ENCODE data around the gene ZBTB34.

Gene ZBTB34

GRCh38 chr9:126847051-126847450 lies 13.4 kb upstream of the ZBTB34 start:
- Histone ChIP-seq H3K36me3 (ENCODE audit: insufficient read depth, low read length) (no peaks in the 10 kb centered on the region), H3K4me2 (ENCODE audit: low read length) (no peak overlapping the region), H2AFZ (ENCODE audit: low read length) (no peak overlapping the region), H3K4me3 (ENCODE audit: low read depth, low read length, poor library complexity, severe bottlenecking) (no peak overlapping the region), H4K20me1 (ENCODE audit: insufficient read depth, low read length) (no peaks in the 10 kb centered on the region), H3K79me2 (ENCODE audit: insufficient read depth, low read length) (no peaks in the 10 kb centered on the region), H3K9me2 (ENCODE audit: low read depth, low read length) (no peaks in the 10 kb centered on the region), H3K9me3 (ENCODE audit: low read length) (no peaks in the 10 kb centered on the region), H3K9ac (ENCODE audit: low read length) (no peak overlapping the region), H3K27me3 (ENCODE audit: insufficient read depth, low read length) (no peaks in the 10 kb centered on the region; the same call in 1 of the 2 replicates), H3K4me1 (ENCODE audit: insufficient read depth, low read length, severe bottlenecking) (no peaks in the 10 kb centered on the region), H3K27ac (ENCODE audit: low read depth, low read length, poor library complexity, severe bottlenecking) (no peak overlapping the region), H3F3A (ENCODE audit: insufficient read depth, low read length) (no peaks in the 10 kb centered on the region)
- no peak for TF ChIP-seq CTCF (IDR thresholded peaks at IDR 0.05; ENCODE audit: low read length)

- no peaks in the 10 kb centered on the region; the same call in 1 of the 2 replicates for H3K27me3 ChIP-seq (ENCODE audit: insufficient read depth, low read length)
- H3K4me3 ChIP-seq (ENCODE audit: low read depth, low read length, poor library complexity, severe bottlenecking) = no peak overlapping the region
- no peaks in the 10 kb centered on the region for H4K20me1 ChIP-seq (ENCODE audit: insufficient read depth, low read length)
- H3K4me2 ChIP-seq (ENCODE audit: low read length) = no peak overlapping the region
- TF ChIP-seq EZH2 (IDR thresholded peaks at IDR 0.05; ENCODE audit: borderline replicate concordance, low read length) (no peak), CTCF (IDR thresholded peaks at IDR 0.05; ENCODE audit: low read length) (no peak)
- no peaks in the 10 kb centered on the region for H3F3A ChIP-seq (ENCODE audit: insufficient read depth, low read length)
- no peak overlapping the region for H3K9ac ChIP-seq (ENCODE audit: low read length)
- no peak overlapping the region for H2AFZ ChIP-seq (ENCODE audit: low read length)
- H3K79me2 ChIP-seq (ENCODE audit: insufficient read depth, low read length) = no peaks in the 10 kb centered on the region
- no peak overlapping the region for H3K27ac ChIP-seq (ENCODE audit: low read depth, low read length, poor library complexity, severe bottlenecking)
- H3K9me2 ChIP-seq (ENCODE audit: low read depth, low read length) = no peaks in the 10 kb centered on the region
- H3K36me3 ChIP-seq (ENCODE audit: insufficient read depth, low read length) = no peaks in the 10 kb centered on the region
- H3K4me1 ChIP-seq (ENCODE audit: insufficient read depth, low read length, severe bottlenecking) = no peaks in the 10 kb centered on the region
- no peaks in the 10 kb centered on the region for H3K9me3 ChIP-seq (ENCODE audit: low read length)
Observed at GRCh38 chr9:126849591-126850225, 10.7 kb upstream of the ZBTB34 start.

- no peaks in the 10 kb centered on the region for H3F3A ChIP-seq (ENCODE audit: insufficient read depth, low read length)
- no peak overlapping the region for H3K9ac ChIP-seq (ENCODE audit: low read length)
- no peak overlapping the region for H3K4me2 ChIP-seq (ENCODE audit: low read length)
- H3K4me1 ChIP-seq (ENCODE audit: insufficient read depth, low read length, severe bottlenecking) = no peaks in the 10 kb centered on the region
- H3K79me2 ChIP-seq (ENCODE audit: insufficient read depth, low read length) = no peaks in the 10 kb centered on the region
- H3K4me3 ChIP-seq (ENCODE audit: low read depth, low read length, poor library complexity, severe bottlenecking) = no peak overlapping the region
- no peaks in the 10 kb centered on the region for H3K36me3 ChIP-seq (ENCODE audit: insufficient read depth, low read length)
- H3K27me3 ChIP-seq (ENCODE audit: insufficient read depth, low read length) = no peaks in the 10 kb centered on the region; the same call in 1 of the 2 replicates
- H3K9me2 ChIP-seq (ENCODE audit: low read depth, low read length) = no peaks in the 10 kb centered on the region
- no peak for TF ChIP-seq EZH2 (IDR thresholded peaks at IDR 0.05; ENCODE audit: borderline replicate concordance, low read length)
- no peak for TF ChIP-seq CTCF (IDR thresholded peaks at IDR 0.05; ENCODE audit: low read length)
- no peak overlapping the region for H2AFZ ChIP-seq (ENCODE audit: low read length)
- H3K9me3 ChIP-seq (ENCODE audit: low read length) = no peaks in the 10 kb centered on the region
- no peak overlapping the region for H3K27ac ChIP-seq (ENCODE audit: low read depth, low read length, poor library complexity, severe bottlenecking)
- H4K20me1 ChIP-seq (ENCODE audit: insufficient read depth, low read length) = no peaks in the 10 kb centered on the region
Observed at GRCh38 chr9:126851286-126851880, 9.1 kb upstream of the ZBTB34 start.
